PC-3 (cell line): ENCODE data around the gene TGFBI.

Experiments
- CTCF ChIP-seq: fragments of 300-600 bp; sonication (generic); conservative IDR thresholded peaks from 2 replicates; pipeline ENCODE4 v1.5.1; 2017; ENCODE audit warnings: antibody characterized with exemption, low read depth, mild to moderate bottlenecking, low read length
- EZH2 ChIP-seq: fragments of 300-600 bp; sonication (generic); IDR thresholded peaks from one replicate; pipeline ENCODE4 v1.6.1; 2017; ENCODE audit warnings: antibody characterized with exemption, mild to moderate bottlenecking, low read length; ENCODE audit not compliant: unreplicated experiment
- EZH2phosphoT487 ChIP-seq: fragments of 300-600 bp; sonication (generic); IDR thresholded peaks from 2 replicates; pipeline ENCODE4 v1.6.1; 2018; ENCODE audit warnings: mild to moderate bottlenecking, antibody characterized with exemption, low read length, borderline replicate concordance

DNA sequence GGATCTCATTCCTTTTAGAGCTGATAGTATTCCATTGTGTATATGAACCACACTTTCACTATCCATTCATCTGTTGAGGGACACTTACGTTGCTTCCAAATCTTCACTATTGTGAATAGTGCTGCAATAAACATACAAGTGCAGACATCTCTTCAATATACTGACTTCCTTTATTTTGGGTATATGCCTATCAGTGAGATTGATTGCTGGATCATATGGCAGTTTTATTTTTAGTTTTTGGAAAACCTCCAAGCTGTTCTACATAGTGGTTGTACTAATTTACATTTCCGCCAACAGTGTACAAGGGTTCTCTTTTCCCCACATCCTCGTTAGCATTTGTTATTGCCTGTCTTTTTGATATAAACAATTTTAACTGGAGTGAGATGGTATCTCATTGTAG lies 40.2 kb upstream of the TGFBI start:
- TF ChIP-seq CTCF (no peak), EZH2 (no peak), EZH2phosphoT487 (no peak)
